Panc1 (cell line): Measurements from ENCODE around the gene CES3. TPM values are rescaled to one million over a fixed set of nuclear protein-coding genes. Genes with fewer than 3 reads are reported as not detected.
A peak's percentile ranks its signal among the peaks of the same experiment; 100 is the strongest.

Experiments used
- ATAC-seq: fragments of 200-7000 bp; cut with Tn5 transposase; 2 replicates; pipeline ENCODE4 v1.9.1; 2020; ENCODE audit warnings: mild to moderate bottlenecking, moderate library complexity
- BruUV-seq: library from RNA; stranded (reverse); fragments of 400-500 nt; replicated peaks from 2 replicates; lab custom pipeline; 2021; lab: Mats Ljungman, UMichigan
- CTCF ChIA-PET: fragments of 300-600 bp; sonication (Branson Sonifier 250); formaldehyde crosslinking; loops from one replicate; lab custom pipeline; 2022; ENCODE audit warnings: antibody characterized with exemption; lab: Charles Lee
- POLR2A ChIA-PET: fragments of 300-600 bp; sonication (Branson Sonifier 250); formaldehyde crosslinking; loops from one replicate; lab custom pipeline; 2022; ENCODE audit warnings: antibody characterized with exemption; lab: Charles Lee
- DNase-seq: peaks from one replicate; pipeline ENCODE4 v3.0.0-alpha.2; 2010; ENCODE audit warnings: low read depth, low spot score
- H3K27ac ChIP-seq: 2 replicates; pipeline ENCODE4 v1.5.1; 2011; ENCODE audit warnings: mild to moderate bottlenecking, low read length, inconsistent platforms
- H3K27me3 ChIP-seq: fragments of 200-500 bp; sonication (Bioruptor generic); 2 replicates; pipeline ENCODE4 v1.6.0; 2014; ENCODE audit warnings: low read length, inconsistent platforms; ENCODE audit not compliant: control insufficient read depth, insufficient read depth
- H3K36me3 ChIP-seq: fragments of 200-500 bp; sonication (Bioruptor generic); 2 replicates; pipeline ENCODE4 v1.5.1; 2014; ENCODE audit warnings: inconsistent platforms, mild to moderate bottlenecking, low read length, moderate library complexity; ENCODE audit not compliant: control insufficient read depth, insufficient read depth
- H3K4me1 ChIP-seq: 2 replicates; pipeline ENCODE4 v1.5.1; 2011; ENCODE audit warnings: inconsistent platforms, mild to moderate bottlenecking, low read length, moderate library complexity; ENCODE audit not compliant: control insufficient read depth, insufficient read depth
- H3K4me3 ChIP-seq, 2 experiments: 2 replicates each; pipeline ENCODE4 v1.5.1; 2011 to 2012; ENCODE audit warnings: low read depth in 2 of 2, low read length in 2 of 2, mild to moderate bottlenecking in 2 of 2, inconsistent platforms in 1 of 2, moderate library complexity in 1 of 2
- H3K9me3 ChIP-seq: fragments of 200-500 bp; sonication (Bioruptor generic); 2 replicates; pipeline ENCODE4 v1.5.1; 2014; ENCODE audit warnings: low read depth, mild to moderate bottlenecking, inconsistent platforms, low read length, moderate library complexity; ENCODE audit not compliant: control insufficient read depth, insufficient read depth
- CTCF ChIP-seq: fragments of 450-650 bp; IDR thresholded peaks from 2 replicates; pipeline ENCODE4 v1.5.1; 2017; ENCODE audit warnings: mild to moderate bottlenecking
- POLR2AphosphoS5 ChIP-seq: IDR thresholded peaks from 2 replicates; pipeline ENCODE4 v1.6.1; 2012; ENCODE audit warnings: mild to moderate bottlenecking, low read depth, low read length, moderate library complexity
- REST ChIP-seq, 2 experiments: IDR thresholded peaks; 2 replicates each; pipeline ENCODE4 v1.6.1; 2011 to 2012; ENCODE audit warnings: low read depth in 2 of 2, control low read depth in 1 of 2, low read length in 1 of 2, mild to moderate bottlenecking in 1 of 2, moderate library complexity in 1 of 2; ENCODE audit not compliant: insufficient read depth in 1 of 2
- SIN3A ChIP-seq: IDR thresholded peaks from 2 replicates; pipeline ENCODE4 v1.6.1; 2012; ENCODE audit warnings: low read depth, mild to moderate bottlenecking, low read length, moderate library complexity, borderline replicate concordance; ENCODE audit not compliant: insufficient read depth
- TCF7L2 ChIP-seq: IDR thresholded peaks from 2 replicates; pipeline ENCODE4 v1.6.1; 2011; ENCODE audit warnings: mild to moderate bottlenecking, low read depth, low read length, inconsistent platforms
- in situ Hi-C: cut with HindIII; loops from 2 replicates; pipeline ENCODE4 v1.10.0; 2016; ENCODE audit warnings: low sequenced_read_pairs, low pct_unique_long_range_greater_than_20kb
- intact Hi-C: fragments of 100-400 bp; cut with micrococcal nuclease; formaldehyde crosslinking; loops from one replicate; pipeline ENCODE4 v1.10.0; 2022; ENCODE audit not compliant: unreplicated experiment
- total RNA-seq: library from RNA; stranded (reverse); gene quantifications from one replicate; pipeline ENCODE4 v1.2.1, GENCODE V29; 2021; ENCODE audit not compliant: unreplicated experiment

Gene CES3
- total RNA-seq, 1 experiment from 2014 or later: not detected

- POLR2A ChIA-PET: no interaction called here
- CTCF ChIA-PET: interaction anchor here (0.8 to 1.0 kb wide), 3 partner anchors 10 to 175 kb away, joined by 3 to 5 read pairs (median 3); no protein-coding TSS in a partner anchor
- no peaks in the 10 kb centered on the region for H3K9me3 ChIP-seq
- in situ Hi-C loops: no loop called here
- intact Hi-C loops: loop anchor here (5.0 to 10.0 kb wide), 2 partner anchors 90 to 137 kb away; partner anchors contain the start of genes B3GNT9, FBXL8, PHAF1 and TRADD
- BruUV-seq: no TSS peak
- TF ChIP-seq TCF7L2: no peak
- TF ChIP-seq REST (IDR thresholded peaks at IDR 0.05; ENCODE audit: insufficient read depth in 1 of 2, low read depth in 2 of 2, low read length in 1 of 2): no peak
- no peak for TF ChIP-seq SIN3A
- no peak for TF ChIP-seq CTCF
- TF ChIP-seq POLR2AphosphoS5: no peak
- ATAC-seq (no peak), DNase-seq (no peak)
- no peaks in the 10 kb centered on the region; the same call in 1 of the 2 replicates for H3K4me1 ChIP-seq
- H3K27ac ChIP-seq: no peak overlapping the region
- no peaks in the 10 kb centered on the region for H3K36me3 ChIP-seq
- no peak overlapping the region for H3K4me3 ChIP-seq
- no peaks in the 10 kb centered on the region for H3K27me3 ChIP-seq
Observed at GRCh38 chr16:67017421-67017750, 56.3 kb downstream of the CES3 start.

GRCh38 chr16:67017810-67018488, 56.9 kb downstream of the CES3 start:
- H3K27ac ChIP-seq: no peak overlapping the region
- CTCF ChIA-PET: interaction anchor here (0.5 to 1.0 kb wide), 8 partner anchors 11 to 175 kb away, joined by 3 to 10 read pairs (median 3); no protein-coding TSS in a partner anchor
- H3K36me3 ChIP-seq: no peaks in the 10 kb centered on the region
- DNase-seq (peak; percentile 80), ATAC-seq (peak; percentile 81)
- no peaks in the 10 kb centered on the region for H3K27me3 ChIP-seq
- no peaks in the 10 kb centered on the region for H3K9me3 ChIP-seq
- in situ Hi-C loops: no loop called here
- H3K4me1 ChIP-seq: peaks cover 3% of the 10 kb centered on the region; the same call in 1 of the 2 replicates
- no peak overlapping the region for H3K4me3 ChIP-seq
- no TSS peak for BruUV-seq
- POLR2A ChIA-PET: no interaction called here
- intact Hi-C loops: loop anchor here (5.0 to 10.0 kb wide), 2 partner anchors 89 to 137 kb away; partner anchors contain the start of genes B3GNT9, FBXL8, PHAF1 and TRADD
- TF ChIP-seq CTCF (peak; percentile 83), POLR2AphosphoS5 (no peak), REST (IDR thresholded peaks at IDR 0.05; ENCODE audit: insufficient read depth in 1 of 2, low read depth in 2 of 2, low read length in 1 of 2) (peak in 1 of 2 experiments; percentile 30; a peak in 1 of 4 replicates)
